Peyer's patch (tissue), 4 donors: ENCODE results near the gene SPRING1. TPM values are rescaled to one million over a fixed set of nuclear protein-coding genes. Genes with fewer than 3 reads are reported as not detected.

Experiments used
- DNase-seq, 3 donors: peaks; one replicate each; pipeline ENCODE4 v3.0.0-alpha.2; 2017 to 2019
- H3K27ac ChIP-seq, 4 donors: fragments of 200-600 bp; sonication (generic); one replicate each; pipeline ENCODE4 v1.5.1; 2016 to 2019
- H3K27me3 ChIP-seq, 2 donors: fragments of 200-600 bp; sonication (generic); one replicate each; pipeline ENCODE4 v1.5.1; 2019
- H3K36me3 ChIP-seq, 3 donors: fragments of 200-600 bp; sonication (generic); one replicate each; pipeline ENCODE4 v1.5.1; 2016 to 2019
- H3K4me1 ChIP-seq, 4 donors: fragments of 200-600 bp; sonication (generic); one replicate each; pipeline ENCODE4 v1.5.1; 2016 to 2019
- H3K4me3 ChIP-seq, 4 donors: fragments of 200-600 bp; sonication (generic); 1 replicate in 3 of 4; 2 replicates in 1 of 4; pipeline ENCODE4 v1.5.1; 2016 to 2019; ENCODE audit warnings: mild to moderate bottlenecking in 1 of 4
- H3K9me3 ChIP-seq, 4 donors: fragments of 200-600 bp; sonication (generic); one replicate each; pipeline ENCODE4 v1.5.1; 2016 to 2019; ENCODE audit warnings: mild to moderate bottlenecking in 1 of 4
- CTCF ChIP-seq, 6 experiments: fragments of 450-650 bp in 4 of 6; fragments of 200-600 bp in 2 of 6; sonication (generic) in 1 of 6; IDR thresholded peaks; one replicate each; pipeline ENCODE4 v1.5.1; 2017 to 2019; ENCODE audit warnings: antibody characterized with exemption in 6 of 6, mild to moderate bottlenecking in 3 of 6, moderate library complexity in 1 of 6
- POLR2A ChIP-seq, 2 donors: fragments of 450-650 bp; IDR thresholded peaks; one replicate each; pipeline ENCODE4 v1.5.1; 2017; ENCODE audit warnings: antibody characterized with exemption in 2 of 2, mild to moderate bottlenecking in 2 of 2, moderate library complexity in 2 of 2
- total RNA-seq, 4 donors: library from RNA; depleted of rRNA; stranded (reverse); fragments of >200 nt; gene quantifications; one replicate each; pipeline ENCODE4 v1.1.0, GENCODE V29; 2016

The SPRING1 gene
- total RNA-seq, 4 donors from 2014 or later, result 21.5 to 36.3 (median 30.3) TPM

- DNase-seq, result no peak
- TF ChIP-seq POLR2A (IDR thresholded peaks at IDR 0.05) (no peak), CTCF (IDR thresholded peaks at IDR 0.05) (no peak)
- Histone ChIP-seq H3K27me3 (no peaks in the 10 kb centered on the region), H3K27ac (peak overlapping the region; percentile 70 to 86 (median 82)), H3K4me1 (peaks cover 0 to 19% (median 0%) of the 10 kb centered on the region in 4 donors), H3K9me3 (no peaks in the 10 kb centered on the region), H3K4me3 (peak overlapping the region; percentile 79 to 98 (median 95)), H3K36me3 (peaks cover 0 to 22% (median 0%) of the 10 kb centered on the region in 3 donors)
Observed at GRCh38 chr12:116736962-116737773, 701 bp downstream of the SPRING1 start.

- TF ChIP-seq POLR2A (IDR thresholded peaks at IDR 0.05), result no peak
- TF ChIP-seq CTCF (IDR thresholded peaks at IDR 0.05), result no peak
- Histone ChIP-seq H3K4me1 (peaks cover 0 to 19% (median 0%) of the 10 kb centered on the region in 4 donors), H3K27ac (no peak overlapping the region), H3K36me3 (peaks cover 0 to 22% (median 0%) of the 10 kb centered on the region in 3 donors), H3K9me3 (no peaks in the 10 kb centered on the region), H3K27me3 (no peaks in the 10 kb centered on the region), H3K4me3 (peak overlapping the region in 2 of 4 donors; percentile 97 to 98)
- peak in 1 of 3 donors; percentile 60 for DNase-seq
Observed at GRCh38 chr12:116735951-116736599, 1.8 kb downstream of the SPRING1 start.

GRCh38 chr12:116735084-116735483, 2.8 kb downstream of the SPRING1 start:
- TF ChIP-seq CTCF (IDR thresholded peaks at IDR 0.05), result no peak
- TF ChIP-seq POLR2A (IDR thresholded peaks at IDR 0.05), result no peak
- DNase-seq, result no peak
- H3K4me3 ChIP-seq, result no peak overlapping the region
- no peak overlapping the region for H3K27ac ChIP-seq
- peaks cover 0 to 22% (median 0%) of the 10 kb centered on the region in 3 donors for H3K36me3 ChIP-seq
- no peaks in the 10 kb centered on the region for H3K9me3 ChIP-seq
- no peaks in the 10 kb centered on the region for H3K27me3 ChIP-seq
- H3K4me1 ChIP-seq, result peaks cover 0 to 19% (median 0%) of the 10 kb centered on the region in 4 donors

GRCh38 chr12:116734156-116734768, 3.6 kb downstream of the SPRING1 start:
- Histone ChIP-seq H3K36me3 (peaks cover 0 to 22% (median 0%) of the 10 kb centered on the region in 3 donors), H3K27me3 (no peaks in the 10 kb centered on the region), H3K9me3 (no peaks in the 10 kb centered on the region), H3K4me1 (peaks cover 0 to 19% (median 0%) of the 10 kb centered on the region in 4 donors), H3K27ac (no peak overlapping the region), H3K4me3 (no peak overlapping the region)
- DNase-seq, result no peak
- TF ChIP-seq POLR2A (IDR thresholded peaks at IDR 0.05), result no peak
- no peak for TF ChIP-seq CTCF (IDR thresholded peaks at IDR 0.05)

- no peak for DNase-seq
- Histone ChIP-seq H3K4me1 (peaks cover 0 to 17% (median 0%) of the 10 kb centered on the region in 4 donors), H3K9me3 (no peaks in the 10 kb centered on the region), H3K36me3 (peaks cover 0 to 22% (median 0%) of the 10 kb centered on the region in 3 donors), H3K27me3 (no peaks in the 10 kb centered on the region), H3K27ac (no peak overlapping the region), H3K4me3 (no peak overlapping the region)
- TF ChIP-seq CTCF (IDR thresholded peaks at IDR 0.05), result no peak
- no peak for TF ChIP-seq POLR2A (IDR thresholded peaks at IDR 0.05)
Observed at GRCh38 chr12:116731801-116732200, 6.1 kb downstream of the SPRING1 start.
